ENCODE data around the gene CBS.

DNA sequence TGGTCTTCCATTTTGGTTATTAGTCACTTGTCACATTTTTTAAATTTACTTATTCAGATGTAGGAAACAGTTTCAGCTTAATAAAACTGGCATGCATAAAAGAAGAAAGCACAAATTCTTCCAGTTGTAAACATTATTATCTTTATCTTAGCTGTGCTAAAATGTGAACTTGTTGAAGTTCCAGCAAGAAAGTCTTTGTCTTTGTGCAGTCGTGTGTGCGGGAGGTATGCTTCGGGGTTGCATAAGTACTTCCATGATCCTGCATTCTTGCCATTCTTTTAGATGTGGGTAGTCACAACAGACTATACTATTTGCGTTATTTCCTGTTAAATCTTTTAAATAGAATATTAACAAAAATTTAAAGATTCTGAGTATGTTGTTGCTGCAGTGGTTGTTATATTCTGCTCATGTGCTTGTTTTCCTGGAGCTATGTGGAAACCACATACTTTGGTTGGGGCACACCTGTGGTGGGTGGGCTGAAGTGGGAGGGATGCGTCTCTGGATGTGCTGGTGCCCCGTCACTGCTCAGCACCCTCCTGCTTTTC, 49.9 kb downstream of the CBS start:
- TF ChIP-seq, protein P1, sequence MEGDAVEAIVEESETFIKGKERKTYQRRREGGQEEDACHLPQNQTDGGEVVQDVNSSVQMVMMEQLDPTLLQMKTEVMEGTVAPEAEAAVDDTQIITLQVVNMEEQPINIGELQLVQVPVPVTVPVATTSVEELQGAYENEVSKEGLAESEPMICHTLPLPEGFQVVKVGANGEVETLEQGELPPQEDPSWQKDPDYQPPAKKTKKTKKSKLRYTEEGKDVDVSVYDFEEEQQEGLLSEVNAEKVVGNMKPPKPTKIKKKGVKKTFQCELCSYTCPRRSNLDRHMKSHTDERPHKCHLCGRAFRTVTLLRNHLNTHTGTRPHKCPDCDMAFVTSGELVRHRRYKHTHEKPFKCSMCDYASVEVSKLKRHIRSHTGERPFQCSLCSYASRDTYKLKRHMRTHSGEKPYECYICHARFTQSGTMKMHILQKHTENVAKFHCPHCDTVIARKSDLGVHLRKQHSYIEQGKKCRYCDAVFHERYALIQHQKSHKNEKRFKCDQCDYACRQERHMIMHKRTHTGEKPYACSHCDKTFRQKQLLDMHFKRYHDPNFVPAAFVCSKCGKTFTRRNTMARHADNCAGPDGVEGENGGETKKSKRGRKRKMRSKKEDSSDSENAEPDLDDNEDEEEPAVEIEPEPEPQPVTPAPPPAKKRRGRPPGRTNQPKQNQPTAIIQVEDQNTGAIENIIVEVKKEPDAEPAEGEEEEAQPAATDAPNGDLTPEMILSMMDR (IDR thresholded peaks at IDR 0.05) = no peak
- TF ChIP-seq POLR2A (IDR thresholded peaks at IDR 0.05) = no peak

Measured in lower leg skin (tissue), 3 donors.